SU-DHL-6 (cell line): ENCODE measurements around the gene ACSS1.

ENCODE experiments used
- H2AFZ ChIP-seq: fragments of 200-600 bp; sonication (generic); 2 replicates; pipeline ENCODE4 v1.6.1; 2014; ENCODE audit warnings: low read depth, mild to moderate bottlenecking, moderate library complexity, mixed read lengths, antibody characterized with exemption, low read length; ENCODE audit not compliant: severe bottlenecking
- H3F3A ChIP-seq: fragments of 200-600 bp; shearing (Covaris generic); 2 replicates; pipeline ENCODE4 v1.6.0; 2016; ENCODE audit warnings: antibody characterized with exemption, mild to moderate bottlenecking; ENCODE audit not compliant: insufficient read depth
- H3K27ac ChIP-seq: fragments of 200-600 bp; sonication (generic); 2 replicates; pipeline ENCODE4 v1.5.1; 2016; ENCODE audit warnings: low read depth, mild to moderate bottlenecking, low read length, moderate library complexity, mixed read lengths
- H3K27me3 ChIP-seq: fragments of 200-600 bp; sonication (generic), shearing (Covaris generic); 2 replicates; pipeline ENCODE4 v1.6.0; 2014; ENCODE audit warnings: mild to moderate bottlenecking, low read length
- H3K36me3 ChIP-seq: fragments of 200-600 bp; sonication (generic); 2 replicates; pipeline ENCODE4 v1.6.1; 2014; ENCODE audit warnings: mild to moderate bottlenecking, low read length, mixed read lengths
- H3K4me2 ChIP-seq: fragments of 300-600, 200-600 bp; shearing (Covaris generic), sonication (generic); 2 replicates; pipeline ENCODE4 v1.6.0; 2014; ENCODE audit warnings: low read length, low read depth, mild to moderate bottlenecking; ENCODE audit not compliant: poor library complexity, severe bottlenecking
- H3K4me3 ChIP-seq: fragments of 200-600 bp; sonication (generic); 2 replicates; pipeline ENCODE4 v1.5.1; 2014; ENCODE audit warnings: antibody characterized with exemption, low read length, mild to moderate bottlenecking, mixed read lengths; ENCODE audit not compliant: insufficient read depth, poor library complexity, severe bottlenecking
- H3K79me2 ChIP-seq: fragments of 200-600 bp; sonication (generic); 2 replicates; pipeline ENCODE4 v1.6.1; 2014; ENCODE audit warnings: mild to moderate bottlenecking, low read length, moderate library complexity; ENCODE audit not compliant: insufficient read depth
- H3K9ac ChIP-seq: fragments of 200-600 bp; sonication (generic); 2 replicates; pipeline ENCODE4 v1.7.0; 2014; ENCODE audit warnings: mild to moderate bottlenecking, low read length
- H3K9me2 ChIP-seq: fragments of 200-600 bp; sonication (generic); replicated peaks from 2 replicates; pipeline ENCODE4 v1.6.1; 2014; ENCODE audit warnings: low read length; ENCODE audit not compliant: insufficient read depth
- H3K9me3 ChIP-seq: fragments of 200-600 bp; sonication (generic); 2 replicates; pipeline ENCODE4 v1.6.1; 2014; ENCODE audit warnings: low read length, mixed read lengths; ENCODE audit not compliant: insufficient read depth
- H4K20me1 ChIP-seq: fragments of 200-600 bp; sonication (generic); 2 replicates; pipeline ENCODE4 v1.6.1; 2014; ENCODE audit warnings: low read depth, mild to moderate bottlenecking, antibody characterized with exemption, low read length, moderate library complexity, mixed read lengths
- CTCF ChIP-seq: fragments of 200-600 bp; sonication (generic); IDR thresholded peaks from one replicate; pipeline ENCODE4 v1.5.1; 2017; ENCODE audit warnings: antibody characterized with exemption, mild to moderate bottlenecking, low read length, moderate library complexity; ENCODE audit not compliant: insufficient read depth, poor library complexity, severe bottlenecking
- EZH2phosphoT487 ChIP-seq: fragments of 200-600 bp; sonication (generic), shearing (Covaris generic); conservative IDR thresholded peaks from 2 replicates; pipeline ENCODE4 v1.6.1; 2018; ENCODE audit warnings: mild to moderate bottlenecking, antibody characterized with exemption, low read length, moderate library complexity, mixed read lengths

Gene ACSS1

DNA sequence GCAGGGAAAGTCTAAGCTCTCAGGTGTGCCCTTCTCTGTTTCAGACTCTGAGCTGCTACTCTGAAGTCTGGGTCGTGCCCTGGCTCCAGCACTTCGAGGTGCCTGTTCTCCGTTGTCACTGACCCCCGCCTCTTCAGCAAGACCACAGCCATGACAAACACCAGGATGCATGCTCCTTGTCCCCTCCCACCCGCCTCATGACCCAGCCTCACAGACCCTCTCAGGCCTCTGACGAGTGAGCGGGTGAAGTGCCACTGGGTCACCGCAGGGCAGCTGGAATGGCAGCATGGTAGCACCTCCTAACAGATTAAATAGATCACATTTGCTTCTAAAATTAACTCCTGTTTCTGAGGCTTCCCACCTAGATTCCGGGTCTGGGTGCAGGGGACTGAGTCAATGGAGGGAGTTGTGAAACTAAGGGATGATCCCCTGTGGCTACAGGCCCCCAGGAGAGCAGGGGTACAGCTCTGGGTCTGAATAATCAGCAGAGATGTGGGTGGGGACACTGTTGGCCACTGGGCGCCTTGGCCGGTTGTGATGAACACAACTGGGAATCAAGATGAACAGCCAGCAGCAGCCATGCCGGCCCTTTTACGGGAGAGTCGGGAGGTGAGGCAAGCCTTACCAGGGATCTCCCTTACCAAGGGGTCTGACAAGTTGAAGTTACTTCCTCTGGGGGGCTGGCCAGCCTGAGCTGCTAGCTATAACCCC is 98.2 kb downstream of the ACSS1 start:
- no peaks in the 10 kb centered on the region for H3K9me2 ChIP-seq
- no peaks in the 10 kb centered on the region for H4K20me1 ChIP-seq
- no peak overlapping the region for H3K4me3 ChIP-seq
- no peak overlapping the region for H2AFZ ChIP-seq
- H3K4me2 ChIP-seq, result no peak overlapping the region
- no peak overlapping the region for H3K27ac ChIP-seq
- no peaks in the 10 kb centered on the region for H3K27me3 ChIP-seq
- H3K9ac ChIP-seq, result no peak overlapping the region
- no peak for TF ChIP-seq EZH2phosphoT487
- TF ChIP-seq CTCF, result no peak
- no peaks in the 10 kb centered on the region for H3F3A ChIP-seq
- H3K79me2 ChIP-seq, result no peaks in the 10 kb centered on the region
- no peaks in the 10 kb centered on the region for H3K36me3 ChIP-seq
- no peaks in the 10 kb centered on the region for H3K9me3 ChIP-seq

GRCh38 chr20:24958506-24959385 is 99.2 kb downstream of the ACSS1 start:
- no peaks in the 10 kb centered on the region for H3K9me3 ChIP-seq
- H3K27ac ChIP-seq, result no peak overlapping the region
- no peak overlapping the region for H2AFZ ChIP-seq
- no peaks in the 10 kb centered on the region for H3K36me3 ChIP-seq
- no peaks in the 10 kb centered on the region for H4K20me1 ChIP-seq
- H3K79me2 ChIP-seq, result no peaks in the 10 kb centered on the region
- H3K4me2 ChIP-seq, result no peak overlapping the region
- H3K9me2 ChIP-seq, result no peaks in the 10 kb centered on the region
- no peak overlapping the region for H3K9ac ChIP-seq
- H3K4me3 ChIP-seq, result no peak overlapping the region
- H3K27me3 ChIP-seq, result no peaks in the 10 kb centered on the region
- no peaks in the 10 kb centered on the region for H3F3A ChIP-seq
- TF ChIP-seq EZH2phosphoT487 (no peak), CTCF (no peak)

DNA sequence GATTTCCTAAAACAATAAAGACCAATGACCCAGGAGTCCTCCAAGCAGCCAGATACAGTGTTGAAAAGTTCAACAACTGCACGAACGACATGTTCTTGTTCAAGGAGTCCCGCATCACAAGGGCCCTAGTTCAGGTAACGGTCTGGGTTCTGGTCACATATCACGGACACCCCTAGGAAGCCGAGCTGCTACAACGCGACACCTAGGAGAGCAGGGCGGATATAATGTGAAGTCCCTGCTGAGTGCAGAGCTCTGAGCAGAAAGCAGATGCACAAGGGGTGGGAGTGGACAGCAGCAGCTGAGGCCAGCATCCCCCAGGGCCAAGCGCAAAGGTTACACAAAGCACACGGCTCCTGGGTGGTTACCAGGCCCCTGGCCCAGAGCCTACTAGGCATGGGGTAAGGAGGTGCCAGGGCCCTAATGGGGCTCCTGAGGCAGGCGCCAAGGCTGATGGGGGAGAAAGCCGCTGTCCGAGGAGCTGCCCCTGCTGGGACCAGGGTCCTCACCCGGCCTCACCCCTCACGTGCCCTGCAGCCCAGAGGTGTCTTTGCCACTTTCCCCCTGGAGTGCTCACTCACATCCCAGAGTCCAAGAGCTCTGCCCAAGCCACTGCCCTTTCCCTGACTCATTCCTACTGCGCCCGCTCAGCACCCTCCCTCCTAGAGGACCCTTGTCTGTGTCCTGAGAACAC is 100.5 kb downstream of the ACSS1 start:
- H3K9me2 ChIP-seq, result no peaks in the 10 kb centered on the region
- H3F3A ChIP-seq, result no peaks in the 10 kb centered on the region
- H3K4me3 ChIP-seq, result no peak overlapping the region
- H3K9me3 ChIP-seq, result no peaks in the 10 kb centered on the region
- H3K27me3 ChIP-seq, result no peaks in the 10 kb centered on the region
- no peak overlapping the region for H3K27ac ChIP-seq
- H3K36me3 ChIP-seq, result no peaks in the 10 kb centered on the region
- no peaks in the 10 kb centered on the region for H3K79me2 ChIP-seq
- H3K4me2 ChIP-seq, result no peak overlapping the region
- no peaks in the 10 kb centered on the region for H4K20me1 ChIP-seq
- no peak overlapping the region for H3K9ac ChIP-seq
- no peak overlapping the region for H2AFZ ChIP-seq
- TF ChIP-seq CTCF (no peak), EZH2phosphoT487 (no peak)
